OCI-LY1 (cell line): Measurements from ENCODE around the gene COG6.

Source experiments
- CTCF ChIP-seq: fragments of 200-600 bp; sonication (generic), shearing (Covaris generic); IDR thresholded peaks from 2 replicates; pipeline ENCODE4 v1.5.1; 2017; ENCODE audit warnings: mild to moderate bottlenecking, antibody characterized with exemption, low read length, moderate library complexity, mixed read lengths
- EZH2 ChIP-seq: fragments of 200-600 bp; sonication (generic), shearing (Covaris generic); IDR thresholded peaks from 2 replicates; pipeline ENCODE4 v1.8.0; 2017; ENCODE audit warnings: borderline replicate concordance, mixed run types, mild to moderate bottlenecking, antibody characterized with exemption, low read length, moderate library complexity, mixed read lengths

GRCh38 chr13:39612023-39612637 lies 43.3 kb upstream of the COG6 start:
- TF ChIP-seq CTCF (peak; percentile 77), EZH2 (no peak)
